Parathyroid adenoma (tissue), 2 donors: Measurements from ENCODE around the gene SETD4.

ENCODE experiments used
- H2AFZ ChIP-seq: fragments of 300-600 bp; sonication (generic); one replicate; pipeline ENCODE4 v1.7.0; 2017; ENCODE audit warnings: antibody characterized with exemption, mild to moderate bottlenecking
- H3K27ac ChIP-seq: fragments of 300-600 bp; sonication (generic); one replicate; pipeline ENCODE4 v1.7.0; 2017
- H3K27me3 ChIP-seq: fragments of 300-600 bp; sonication (generic); one replicate; pipeline ENCODE4 v1.7.0; 2017; ENCODE audit warnings: low read length; ENCODE audit not compliant: control insufficient read depth, insufficient read depth
- H3K36me3 ChIP-seq: fragments of 300-600 bp; sonication (generic); one replicate; pipeline ENCODE4 v1.7.0; 2017; ENCODE audit warnings: low read length; ENCODE audit not compliant: control insufficient read depth, insufficient read depth
- H3K4me1 ChIP-seq: fragments of 300-600 bp; sonication (generic); one replicate; pipeline ENCODE4 v1.7.0; 2017; ENCODE audit warnings: control low read depth
- H3K4me2 ChIP-seq: fragments of 300-600 bp; sonication (generic); one replicate; pipeline ENCODE4 v1.7.0; 2017; ENCODE audit warnings: low read length
- H3K4me3 ChIP-seq: fragments of 300-600 bp; sonication (generic); one replicate; pipeline ENCODE4 v1.7.0; 2017; ENCODE audit warnings: low read depth, low read length
- H3K79me2 ChIP-seq: fragments of 300-600 bp; sonication (generic); one replicate; pipeline ENCODE4 v1.7.0; 2017; ENCODE audit warnings: control low read depth
- H3K9ac ChIP-seq: fragments of 300-600 bp; sonication (generic); one replicate; pipeline ENCODE4 v1.7.0; 2017; ENCODE audit warnings: mild to moderate bottlenecking
- H3K9me3 ChIP-seq: fragments of 300-600 bp; sonication (generic); one replicate; pipeline ENCODE4 v1.7.0; 2017; ENCODE audit warnings: low read length; ENCODE audit not compliant: control insufficient read depth
- TF ChIP-seq, protein P1 (sequence below): fragments of 300-600 bp; sonication (generic); IDR thresholded peaks from one replicate; pipeline ENCODE4 v1.7.0; 2017; ENCODE audit warnings: antibody characterized with exemption, mild to moderate bottlenecking
- donor health status: primary hyperparathyroidism.

Gene SETD4

DNA sequence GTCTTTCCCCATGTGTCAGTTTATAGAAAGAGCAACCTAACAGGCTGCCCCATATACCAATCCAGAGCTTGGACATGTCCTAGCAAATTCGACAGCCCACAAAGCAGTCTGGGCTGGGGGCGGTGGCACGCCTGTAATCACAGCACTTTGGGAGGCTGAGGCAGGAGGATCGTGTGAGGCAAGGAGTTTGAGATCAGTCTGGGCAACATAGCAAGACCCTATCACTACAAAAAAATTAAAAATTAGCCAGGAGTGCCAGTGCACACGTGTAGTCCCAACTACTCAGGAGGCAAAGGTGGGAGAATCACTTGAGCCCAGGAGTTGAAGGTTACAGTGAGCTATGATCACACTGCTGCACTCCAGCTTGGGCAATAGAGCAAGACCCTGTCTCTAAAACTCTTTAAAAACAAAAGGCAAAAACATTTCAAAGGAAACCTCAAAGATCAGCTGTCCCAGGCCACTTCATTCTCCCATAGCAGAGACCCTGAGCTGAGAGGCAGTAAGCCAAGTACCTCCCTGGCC is 54.4 kb downstream of the SETD4 start:
- Histone ChIP-seq H3K9ac (no peak overlapping the region), H3K27ac (no peak overlapping the region), H3K4me3 (no peak overlapping the region), H3K4me1 (no peaks in the 10 kb centered on the region), H3K4me2 (no peak overlapping the region), H3K36me3 (no peaks in the 10 kb centered on the region), H3K9me3 (no peaks in the 10 kb centered on the region), H2AFZ (no peak overlapping the region), H3K79me2 (no peaks in the 10 kb centered on the region), H3K27me3 (no peaks in the 10 kb centered on the region)
- TF ChIP-seq, protein P1, sequence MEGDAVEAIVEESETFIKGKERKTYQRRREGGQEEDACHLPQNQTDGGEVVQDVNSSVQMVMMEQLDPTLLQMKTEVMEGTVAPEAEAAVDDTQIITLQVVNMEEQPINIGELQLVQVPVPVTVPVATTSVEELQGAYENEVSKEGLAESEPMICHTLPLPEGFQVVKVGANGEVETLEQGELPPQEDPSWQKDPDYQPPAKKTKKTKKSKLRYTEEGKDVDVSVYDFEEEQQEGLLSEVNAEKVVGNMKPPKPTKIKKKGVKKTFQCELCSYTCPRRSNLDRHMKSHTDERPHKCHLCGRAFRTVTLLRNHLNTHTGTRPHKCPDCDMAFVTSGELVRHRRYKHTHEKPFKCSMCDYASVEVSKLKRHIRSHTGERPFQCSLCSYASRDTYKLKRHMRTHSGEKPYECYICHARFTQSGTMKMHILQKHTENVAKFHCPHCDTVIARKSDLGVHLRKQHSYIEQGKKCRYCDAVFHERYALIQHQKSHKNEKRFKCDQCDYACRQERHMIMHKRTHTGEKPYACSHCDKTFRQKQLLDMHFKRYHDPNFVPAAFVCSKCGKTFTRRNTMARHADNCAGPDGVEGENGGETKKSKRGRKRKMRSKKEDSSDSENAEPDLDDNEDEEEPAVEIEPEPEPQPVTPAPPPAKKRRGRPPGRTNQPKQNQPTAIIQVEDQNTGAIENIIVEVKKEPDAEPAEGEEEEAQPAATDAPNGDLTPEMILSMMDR, result no peak

DNA sequence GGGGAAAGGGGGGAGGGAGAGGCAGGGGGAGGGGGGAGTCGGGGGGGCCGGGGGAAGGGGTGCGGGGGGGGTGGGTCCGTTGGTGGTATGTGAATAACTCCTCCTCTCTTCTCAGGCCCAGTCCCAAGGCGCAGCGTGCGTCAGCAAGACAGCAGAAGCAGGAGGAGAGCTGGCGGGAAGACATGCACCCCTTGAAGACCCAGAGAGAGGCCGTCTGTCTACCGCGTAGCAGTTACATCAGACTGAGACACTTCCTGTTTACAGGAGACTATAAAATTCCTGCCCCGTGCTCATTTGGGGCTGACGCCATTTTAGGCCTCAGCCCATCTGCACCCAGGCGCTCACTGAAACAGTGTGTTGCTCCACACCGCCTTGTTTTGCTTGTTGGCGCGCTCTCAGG is 55.3 kb downstream of the SETD4 start:
- Histone ChIP-seq H3K9me3 (no peaks in the 10 kb centered on the region), H3K79me2 (no peaks in the 10 kb centered on the region), H3K4me3 (no peak overlapping the region), H3K4me1 (no peaks in the 10 kb centered on the region), H3K9ac (no peak overlapping the region), H3K4me2 (no peak overlapping the region), H3K36me3 (no peaks in the 10 kb centered on the region), H3K27ac (no peak overlapping the region), H2AFZ (no peak overlapping the region), H3K27me3 (no peaks in the 10 kb centered on the region)
- TF ChIP-seq, protein P1, result no peak

DNA sequence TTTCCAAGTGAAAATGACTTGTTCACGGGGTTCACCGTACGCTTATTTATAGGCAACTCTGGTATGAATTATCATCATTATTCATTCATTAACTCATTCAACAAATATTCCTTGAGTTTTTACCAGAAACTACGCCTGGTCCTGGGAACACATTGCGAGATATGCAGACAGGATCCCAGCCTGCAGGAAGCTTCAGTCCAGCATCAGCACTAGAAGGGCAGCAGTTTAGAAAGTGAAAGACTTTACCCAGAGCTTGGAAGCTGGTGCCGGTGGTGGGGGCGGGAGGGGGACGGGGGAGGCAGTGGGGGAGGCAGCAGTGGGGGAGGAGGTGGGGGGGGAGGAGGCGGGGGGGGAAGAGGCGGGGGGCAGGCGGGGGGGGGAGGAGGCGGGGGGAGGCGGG is 55.9 kb downstream of the SETD4 start:
- Histone ChIP-seq H3K27ac (no peak overlapping the region), H3K4me2 (no peak overlapping the region), H3K4me1 (no peaks in the 10 kb centered on the region), H2AFZ (no peak overlapping the region), H3K27me3 (no peaks in the 10 kb centered on the region), H3K36me3 (no peaks in the 10 kb centered on the region), H3K79me2 (no peaks in the 10 kb centered on the region), H3K4me3 (no peak overlapping the region), H3K9me3 (no peaks in the 10 kb centered on the region), H3K9ac (no peak overlapping the region)
- TF ChIP-seq, protein P1, result no peak

DNA sequence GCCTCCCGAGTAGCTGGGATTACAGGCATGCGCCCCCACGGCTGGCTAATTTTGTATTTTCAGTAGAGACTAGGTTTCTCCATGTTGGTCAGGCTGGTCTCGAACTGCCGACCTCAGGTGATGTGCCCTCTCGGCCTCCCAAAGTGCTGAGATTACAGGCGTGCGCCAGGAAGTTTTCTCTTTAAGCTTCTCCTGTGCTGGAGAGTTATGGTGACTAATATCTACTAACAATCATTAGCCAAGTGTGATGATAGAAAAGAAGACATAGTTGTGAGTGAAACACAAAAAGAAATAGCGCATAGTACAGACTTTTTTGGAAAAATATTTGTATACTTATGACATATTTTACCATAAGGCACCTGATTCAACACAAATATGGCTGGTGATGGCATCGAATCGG is 56.5 kb downstream of the SETD4 start:
- H3K9ac ChIP-seq, result no peak overlapping the region
- no peak overlapping the region for H2AFZ ChIP-seq
- H3K79me2 ChIP-seq, result no peaks in the 10 kb centered on the region
- no peaks in the 10 kb centered on the region for H3K4me1 ChIP-seq
- H3K4me3 ChIP-seq, result no peak overlapping the region
- no peak overlapping the region for H3K4me2 ChIP-seq
- TF ChIP-seq, protein P1, result no peak
- H3K9me3 ChIP-seq, result no peaks in the 10 kb centered on the region
- no peaks in the 10 kb centered on the region for H3K27me3 ChIP-seq
- H3K27ac ChIP-seq, result no peak overlapping the region
- H3K36me3 ChIP-seq, result no peaks in the 10 kb centered on the region

DNA sequence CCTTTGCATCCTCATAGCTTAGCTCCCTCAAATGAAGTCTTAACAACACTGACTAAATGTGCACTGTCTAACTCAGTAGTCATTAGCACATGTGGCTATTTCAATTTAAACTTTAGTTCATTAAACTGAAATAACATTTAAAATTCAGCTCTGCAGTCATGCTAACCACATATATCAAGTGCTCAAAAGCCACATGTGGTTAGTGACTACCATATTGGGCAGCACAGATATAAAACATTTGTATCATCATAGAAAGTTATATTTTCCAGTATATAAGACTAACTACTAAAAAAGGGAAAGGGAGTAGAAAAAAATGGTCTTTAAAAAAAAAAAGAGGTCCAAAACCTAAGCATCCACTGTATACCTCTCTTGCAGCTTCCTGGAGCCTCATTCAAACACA is 64.1 kb downstream of the SETD4 start:
- Histone ChIP-seq H3K9ac (no peak overlapping the region), H3K79me2 (no peaks in the 10 kb centered on the region), H2AFZ (no peak overlapping the region), H3K27ac (no peak overlapping the region), H3K4me2 (no peak overlapping the region), H3K9me3 (no peaks in the 10 kb centered on the region), H3K27me3 (no peaks in the 10 kb centered on the region), H3K36me3 (no peaks in the 10 kb centered on the region), H3K4me1 (no peaks in the 10 kb centered on the region), H3K4me3 (no peak overlapping the region)
- TF ChIP-seq, protein P1, result no peak
